Activated naive CD8-positive, alpha-beta T cell treated with anti-CD3 and anti-CD28 coated beads, Interleukin-2, amount 10 ng/mL, durations not matched to agents 7 days and 5 days (primary cell): ENCODE measurements around the gene TMTC4. TPM values are rescaled to one million over a fixed set of nuclear protein-coding genes. Genes with fewer than 3 reads are reported as not detected.
A peak's percentile ranks its signal among the peaks of the same experiment; 100 is the strongest.

Source experiments
- ATAC-seq: fragments of 150-1000 bp; cut with Tn5 transposase; one replicate; pipeline ENCODE4 v1.10.0; 2021; ENCODE audit warnings: low read depth, moderate library complexity
- POLR2A ChIA-PET: fragments of 350-600 bp; sonication (Branson Sonifier 250); formaldehyde crosslinking; loops from one replicate; lab custom pipeline; 2021; ENCODE audit warnings: antibody characterized with exemption; lab: Charles Lee
- DNase-seq: peaks from one replicate; pipeline ENCODE4 v3.0.0; 2021
- H3K27ac Mint-ChIP-seq: one replicate; pipeline ENCODE4 v1.8.0; 2022; ENCODE audit warnings: mild to moderate bottlenecking, mixed read lengths
- H3K27me3 Mint-ChIP-seq: one replicate; pipeline ENCODE4 v1.8.0; 2022; ENCODE audit warnings: mild to moderate bottlenecking, moderate library complexity, mixed read lengths
- H3K36me3 Mint-ChIP-seq: one replicate; pipeline ENCODE4 v1.8.0; 2021; ENCODE audit warnings: mild to moderate bottlenecking, mixed read lengths
- H3K4me1 Mint-ChIP-seq: one replicate; pipeline ENCODE4 v1.8.0; 2021; ENCODE audit warnings: mixed read lengths
- H3K4me3 Mint-ChIP-seq: one replicate; pipeline ENCODE4 v1.8.0; 2022; ENCODE audit warnings: mild to moderate bottlenecking, moderate library complexity, mixed read lengths
- H3K9me3 Mint-ChIP-seq: one replicate; pipeline ENCODE4 v1.8.0; 2021; ENCODE audit warnings: mixed read lengths
- total RNA-seq, 2 experiments: library from RNA; stranded (reverse); gene quantifications; one replicate each; pipeline ENCODE4 v1.2.3, GENCODE V29; 2021

TMTC4 gene
- total RNA-seq, 2 experiments from 2014 or later: 34.6 to 38.8 TPM

DNA sequence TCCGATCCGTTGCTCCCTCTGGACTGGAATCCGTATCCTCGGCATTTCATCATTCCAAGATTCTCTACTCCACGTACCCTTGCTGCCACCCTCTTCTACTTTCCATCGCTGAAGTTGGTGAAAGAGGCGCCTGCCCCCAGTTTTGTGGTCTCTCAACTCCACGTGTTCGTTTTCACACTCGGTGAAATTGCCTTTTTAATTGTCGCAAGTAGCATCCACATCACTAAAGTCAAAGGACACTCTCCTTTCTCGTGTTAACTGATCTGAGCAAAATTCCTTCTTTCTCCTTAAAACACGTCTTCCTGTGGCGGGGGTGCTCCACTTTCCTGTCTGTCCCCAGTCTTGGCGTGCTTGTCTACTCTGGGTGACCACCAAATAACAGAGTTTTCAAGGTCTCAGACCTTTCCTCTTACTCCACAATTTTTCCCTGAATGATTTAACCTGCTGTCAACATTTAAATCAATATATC, 1.1 kb upstream of the TMTC4 start:
- H3K27ac Mint-ChIP-seq: peak overlapping the region; percentile 81
- H3K36me3 Mint-ChIP-seq: no peaks in the 10 kb centered on the region
- no peaks in the 10 kb centered on the region for H3K9me3 Mint-ChIP-seq
- H3K27me3 Mint-ChIP-seq: peaks cover 3% of the 10 kb centered on the region
- peaks cover 26% of the 10 kb centered on the region for H3K4me1 Mint-ChIP-seq
- H3K4me3 Mint-ChIP-seq: peak overlapping the region; percentile 80
- DNase-seq: no peak
- ATAC-seq: no peak
- POLR2A ChIA-PET: no interaction called here

DNA sequence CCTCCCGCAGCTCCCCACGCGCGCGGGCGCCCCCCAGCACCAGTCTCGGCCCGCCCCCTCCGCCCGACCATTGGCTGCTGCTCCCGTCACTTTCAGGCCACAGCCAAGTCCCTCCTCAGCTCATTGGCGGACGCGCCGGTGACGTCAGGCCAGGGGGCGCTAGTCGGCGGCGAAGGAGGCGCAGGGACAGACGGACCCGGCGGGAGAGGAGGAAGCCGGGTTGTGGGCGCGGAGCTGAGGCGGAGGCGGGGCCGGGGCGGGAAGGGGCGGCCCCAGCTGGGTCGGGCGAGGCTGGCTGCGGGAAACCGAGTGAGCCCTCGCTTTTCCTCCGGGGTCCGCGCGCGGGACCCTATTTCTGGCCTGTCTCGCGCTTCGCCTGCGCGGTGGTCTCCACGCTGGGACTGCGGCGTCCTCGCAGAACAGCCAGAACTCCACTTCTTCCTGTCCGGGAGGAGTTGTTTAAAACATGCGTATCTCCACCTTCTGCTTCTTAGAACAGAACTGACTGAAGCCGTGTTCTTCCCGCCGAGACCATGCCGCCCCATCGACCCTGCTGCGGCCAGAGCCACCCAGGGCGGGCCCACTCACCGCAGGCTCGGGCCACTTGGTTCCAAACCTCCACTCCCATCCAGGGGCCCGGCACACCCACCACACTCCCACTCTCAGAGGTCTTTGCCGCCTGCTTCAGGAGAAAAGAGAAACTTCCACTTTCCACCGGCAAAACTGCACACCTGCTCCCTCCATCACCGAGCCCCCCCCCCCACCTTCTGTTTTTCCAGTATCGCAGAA, 471 bp upstream of the TMTC4 start:
- Mint-ChIP-seq H3K36me3 (no peaks in the 10 kb centered on the region), H3K27ac (peak overlapping the region; percentile 81), H3K27me3 (peaks cover 3% of the 10 kb centered on the region), H3K9me3 (no peaks in the 10 kb centered on the region), H3K4me1 (peaks cover 26% of the 10 kb centered on the region), H3K4me3 (peak overlapping the region; percentile 80)
- peak; percentile 93 for ATAC-seq
- POLR2A ChIA-PET: interaction anchor here (0.7 to 2.5 kb wide), 15 partner anchors 10 to 1921 kb away, joined by 3 to 15 read pairs (median 4); partner anchors contain the start of gene GGACT
- peak; percentile 100 for DNase-seq

DNA sequence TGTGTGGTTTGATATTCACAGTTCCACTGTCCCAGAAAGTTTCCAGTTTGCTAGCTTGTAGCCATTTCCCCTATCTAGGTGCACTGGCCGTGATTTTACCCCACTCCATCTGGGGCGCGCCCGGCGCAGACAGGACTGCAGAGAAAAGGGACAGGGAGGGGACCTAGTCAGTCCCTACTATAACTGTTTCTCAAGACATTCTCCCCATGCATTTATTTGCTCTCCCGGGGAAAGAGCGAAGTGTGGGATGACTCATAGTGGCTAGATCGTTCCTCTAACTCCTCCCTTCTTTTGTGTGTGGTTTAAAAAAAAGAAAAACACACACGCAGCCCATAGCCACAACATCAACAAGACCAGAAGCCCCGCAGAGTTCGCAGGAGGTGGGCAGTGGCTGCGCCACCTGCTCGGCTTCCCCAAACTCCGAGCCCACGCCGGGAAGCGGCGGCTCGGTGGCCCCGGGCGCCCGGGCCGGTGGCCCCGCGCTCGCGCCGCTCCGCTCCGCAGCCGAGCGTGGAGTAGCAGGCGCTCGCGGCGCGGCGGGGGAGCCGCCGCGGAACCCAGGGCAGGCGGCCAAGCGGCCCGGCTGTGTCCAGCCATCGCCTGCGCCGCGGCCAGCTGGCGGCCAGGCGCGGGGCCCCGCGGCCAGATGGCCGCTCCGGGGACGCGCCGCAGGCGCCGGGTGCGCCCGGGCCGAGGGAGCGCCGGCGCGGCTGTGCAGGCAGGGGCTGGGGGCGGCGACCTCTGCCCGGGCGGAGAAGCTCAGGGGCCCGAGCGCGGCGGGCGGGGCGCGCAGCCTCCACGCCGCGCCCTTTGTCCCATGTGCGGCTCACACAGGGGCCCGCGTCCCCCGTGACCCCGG, 653 bp downstream of the TMTC4 start:
- peaks cover 26% of the 10 kb centered on the region for H3K4me1 Mint-ChIP-seq
- H3K36me3 Mint-ChIP-seq: no peaks in the 10 kb centered on the region
- POLR2A ChIA-PET: interaction anchor here (0.6 to 2.5 kb wide), 13 partner anchors 11 to 1922 kb away, joined by 3 to 15 read pairs (median 5); partner anchors contain the start of gene GGACT

DNA sequence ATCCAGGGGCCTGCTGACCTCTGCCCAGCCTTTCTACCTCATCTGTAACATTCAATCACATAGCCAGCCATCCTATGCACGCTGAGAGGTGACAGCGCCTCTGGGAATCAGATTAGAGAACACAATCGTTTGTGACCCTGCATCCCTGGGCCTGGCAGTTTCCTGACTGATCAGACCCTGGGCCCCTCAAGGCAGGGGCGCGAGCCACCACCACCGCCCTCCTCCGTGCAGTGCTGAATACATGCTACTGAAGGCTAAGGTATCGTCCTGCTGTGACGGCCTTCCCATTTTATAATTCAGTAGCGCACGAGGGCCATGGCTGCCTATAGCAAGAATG, 1.3 kb downstream of the TMTC4 start:
- H3K9me3 Mint-ChIP-seq: no peaks in the 10 kb centered on the region
- POLR2A ChIA-PET: interaction anchor here (0.8 to 2.5 kb wide), 3 partner anchors 10 to 100 kb away, joined by 4 to 15 read pairs (median 5); no protein-coding TSS in a partner anchor
- DNase-seq: no peak
- ATAC-seq: no peak
- H3K36me3 Mint-ChIP-seq: peaks cover 4% of the 10 kb centered on the region
- no peak overlapping the region for H3K27ac Mint-ChIP-seq
- no peaks in the 10 kb centered on the region for H3K27me3 Mint-ChIP-seq
- peaks cover 26% of the 10 kb centered on the region for H3K4me1 Mint-ChIP-seq
- H3K4me3 Mint-ChIP-seq: peak overlapping the region; percentile 95

More for the DNA sequence above, 653 bp downstream of the TMTC4 start:
- ATAC-seq (peak; percentile 6), DNase-seq (peak; percentile 63)
- Mint-ChIP-seq H3K9me3 (no peaks in the 10 kb centered on the region), H3K27ac (peak overlapping the region; percentile 93), H3K4me3 (peak overlapping the region; percentile 95), H3K27me3 (peaks cover 3% of the 10 kb centered on the region)

DNA sequence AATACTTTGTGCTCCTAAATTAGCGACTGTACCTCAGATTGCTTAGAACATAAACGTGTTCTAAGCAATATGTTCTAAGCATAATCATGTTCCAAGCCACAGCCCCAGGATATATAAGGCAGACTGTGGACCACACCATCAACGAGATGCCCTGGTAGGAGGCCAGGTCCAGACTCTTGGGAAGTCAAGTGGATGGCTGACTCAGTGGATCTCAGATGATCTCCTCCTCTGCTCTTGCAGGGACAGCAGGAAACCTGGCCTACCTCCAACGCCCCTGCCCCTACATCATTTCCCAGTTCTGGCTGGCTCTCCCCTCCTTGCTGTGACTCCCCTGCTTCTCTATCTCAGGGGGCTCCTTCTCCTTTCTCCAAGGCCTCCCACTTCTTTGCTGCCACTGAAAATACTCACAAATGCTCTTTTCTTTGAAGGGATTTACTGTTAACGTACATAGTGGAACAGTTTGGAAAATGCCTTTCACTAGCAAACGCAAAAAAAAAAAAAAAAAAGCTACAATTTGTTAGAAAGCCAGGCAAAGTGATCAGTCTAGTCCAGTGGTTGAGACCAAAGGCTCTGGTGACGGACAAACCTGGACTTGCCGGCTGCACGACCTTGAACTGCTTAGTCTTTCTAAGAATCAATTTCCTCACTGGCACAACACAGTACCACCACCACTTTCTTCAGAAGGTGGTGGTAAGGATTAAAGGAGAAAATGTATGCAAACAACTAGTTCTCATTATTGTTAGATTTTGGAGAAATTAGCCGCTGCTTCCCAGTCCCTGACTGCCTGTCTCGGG, 3.0 kb downstream of the TMTC4 start:
- peaks cover 26% of the 10 kb centered on the region for H3K4me1 Mint-ChIP-seq
- H3K9me3 Mint-ChIP-seq: no peaks in the 10 kb centered on the region
- H3K4me3 Mint-ChIP-seq: peak overlapping the region; percentile 8
- H3K27ac Mint-ChIP-seq: no peak overlapping the region
- peaks cover 20% of the 10 kb centered on the region for H3K36me3 Mint-ChIP-seq
- ATAC-seq: no peak
- POLR2A ChIA-PET: interaction anchor here (0.5 kb wide), 1 partner anchor 39 kb away, joined by 4 read pairs; no protein-coding TSS in a partner anchor
- DNase-seq: no peak
- no peaks in the 10 kb centered on the region for H3K27me3 Mint-ChIP-seq

DNA sequence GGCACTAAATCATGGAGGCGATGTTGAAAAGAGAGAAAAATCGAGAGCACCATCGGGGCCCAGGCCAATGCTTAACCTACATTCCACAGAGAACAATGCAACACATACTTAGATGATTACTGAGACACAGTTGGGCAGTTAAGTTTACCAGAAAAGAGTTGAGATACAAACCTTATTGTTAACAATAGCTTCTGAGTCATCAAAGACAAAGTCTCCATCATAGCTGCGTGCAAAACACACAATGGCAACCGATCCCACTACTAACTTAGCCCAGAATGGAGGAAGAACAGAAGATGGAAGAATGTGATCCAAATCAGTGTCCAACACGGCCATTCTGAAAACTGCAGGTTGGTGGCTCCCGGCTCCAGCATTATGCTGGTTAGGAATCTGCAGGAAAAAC, 6.2 kb downstream of the TMTC4 start:
- no peak overlapping the region for H3K4me3 Mint-ChIP-seq
- peaks cover 19% of the 10 kb centered on the region for H3K4me1 Mint-ChIP-seq
- no peaks in the 10 kb centered on the region for H3K9me3 Mint-ChIP-seq
- H3K36me3 Mint-ChIP-seq: peaks cover 37% of the 10 kb centered on the region
- H3K27me3 Mint-ChIP-seq: no peaks in the 10 kb centered on the region
- POLR2A ChIA-PET: no interaction called here
- H3K27ac Mint-ChIP-seq: peak overlapping the region; percentile 21
- ATAC-seq (no peak), DNase-seq (no peak)

DNA sequence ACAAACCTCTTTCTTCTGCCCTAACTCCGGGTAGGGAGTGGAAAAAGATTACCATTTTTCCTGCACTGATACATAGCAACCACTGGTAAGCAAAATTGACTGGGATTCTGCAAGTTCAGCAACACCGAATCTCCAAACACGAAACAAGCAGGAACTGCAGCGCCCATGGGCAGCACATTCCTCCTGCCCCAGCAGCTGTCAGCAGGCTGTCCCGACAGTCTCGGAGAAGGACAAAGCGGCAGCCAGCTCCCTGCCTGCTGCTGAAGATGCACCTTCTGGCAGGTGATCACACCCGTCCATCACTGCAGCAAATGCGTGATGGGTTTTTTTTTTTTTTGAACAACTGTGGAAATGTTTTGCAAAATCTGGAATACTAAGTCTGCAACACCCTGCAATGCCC, 6.7 kb downstream of the TMTC4 start:
- no peaks in the 10 kb centered on the region for H3K27me3 Mint-ChIP-seq
- no peaks in the 10 kb centered on the region for H3K9me3 Mint-ChIP-seq
- ATAC-seq: no peak
- H3K4me1 Mint-ChIP-seq: peaks cover 14% of the 10 kb centered on the region
- peak overlapping the region; percentile 21 for H3K27ac Mint-ChIP-seq
- H3K36me3 Mint-ChIP-seq: peaks cover 41% of the 10 kb centered on the region
- POLR2A ChIA-PET: no interaction called here
- no peak overlapping the region for H3K4me3 Mint-ChIP-seq
- DNase-seq: no peak

DNA sequence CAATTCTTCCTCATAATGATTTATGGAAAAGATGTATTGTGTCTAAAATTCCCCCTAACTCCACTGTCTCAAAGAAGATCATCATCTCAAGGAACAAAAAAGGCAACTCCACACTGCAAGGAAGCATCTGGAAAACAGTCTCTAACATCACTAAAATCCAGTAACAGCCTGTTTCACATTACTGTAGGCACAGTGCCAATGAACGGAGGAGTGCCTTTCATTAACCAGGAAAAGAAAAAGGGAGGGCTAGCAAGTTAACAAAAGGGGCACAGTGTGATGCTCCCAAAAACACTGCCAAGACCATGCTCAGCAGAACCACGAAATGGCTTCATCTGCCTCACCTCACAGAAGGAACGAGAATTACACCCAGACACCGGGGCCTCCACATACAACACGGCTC, 8.5 kb downstream of the TMTC4 start:
- ATAC-seq: no peak
- Mint-ChIP-seq H3K4me3 (no peak overlapping the region), H3K27ac (no peak overlapping the region)

DNA sequence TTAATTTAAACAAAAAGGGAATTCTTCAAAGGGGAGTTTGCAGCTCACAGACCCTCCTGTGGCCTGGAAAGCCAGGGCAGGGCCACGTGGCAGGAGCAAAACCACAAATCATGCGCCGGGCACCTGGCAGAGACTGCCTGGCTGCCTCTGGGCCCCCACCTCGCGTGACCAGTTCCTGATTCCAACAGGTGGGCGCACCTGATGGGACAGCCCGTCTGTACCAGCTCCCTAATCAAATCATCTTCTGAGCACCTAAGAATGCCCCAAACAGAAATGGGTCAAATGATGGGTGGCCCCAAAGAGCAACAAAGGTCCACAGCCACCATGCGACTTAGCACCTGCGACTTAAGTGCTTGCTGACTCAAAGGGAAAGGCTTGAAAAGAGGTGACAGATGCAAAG, 9.2 kb downstream of the TMTC4 start:
- Mint-ChIP-seq H3K36me3 (peaks cover 58% of the 10 kb centered on the region), H3K4me1 (peaks cover 8% of the 10 kb centered on the region), H3K4me3 (no peak overlapping the region), H3K9me3 (no peaks in the 10 kb centered on the region), H3K27ac (no peak overlapping the region), H3K27me3 (no peaks in the 10 kb centered on the region)
- ATAC-seq: no peak
- no peak for DNase-seq
- POLR2A ChIA-PET: interaction anchor here (0.5 to 1.0 kb wide), 2 partner anchors 9 to 10 kb away, joined by 3 read pairs; partner anchors contain the start of gene TMTC4

More for the DNA sequence above, 8.5 kb downstream of the TMTC4 start:
- Mint-ChIP-seq H3K27me3 (no peaks in the 10 kb centered on the region), H3K9me3 (no peaks in the 10 kb centered on the region), H3K4me1 (peaks cover 6% of the 10 kb centered on the region), H3K36me3 (peaks cover 52% of the 10 kb centered on the region)
- DNase-seq: no peak
- POLR2A ChIA-PET: no interaction called here

DNA sequence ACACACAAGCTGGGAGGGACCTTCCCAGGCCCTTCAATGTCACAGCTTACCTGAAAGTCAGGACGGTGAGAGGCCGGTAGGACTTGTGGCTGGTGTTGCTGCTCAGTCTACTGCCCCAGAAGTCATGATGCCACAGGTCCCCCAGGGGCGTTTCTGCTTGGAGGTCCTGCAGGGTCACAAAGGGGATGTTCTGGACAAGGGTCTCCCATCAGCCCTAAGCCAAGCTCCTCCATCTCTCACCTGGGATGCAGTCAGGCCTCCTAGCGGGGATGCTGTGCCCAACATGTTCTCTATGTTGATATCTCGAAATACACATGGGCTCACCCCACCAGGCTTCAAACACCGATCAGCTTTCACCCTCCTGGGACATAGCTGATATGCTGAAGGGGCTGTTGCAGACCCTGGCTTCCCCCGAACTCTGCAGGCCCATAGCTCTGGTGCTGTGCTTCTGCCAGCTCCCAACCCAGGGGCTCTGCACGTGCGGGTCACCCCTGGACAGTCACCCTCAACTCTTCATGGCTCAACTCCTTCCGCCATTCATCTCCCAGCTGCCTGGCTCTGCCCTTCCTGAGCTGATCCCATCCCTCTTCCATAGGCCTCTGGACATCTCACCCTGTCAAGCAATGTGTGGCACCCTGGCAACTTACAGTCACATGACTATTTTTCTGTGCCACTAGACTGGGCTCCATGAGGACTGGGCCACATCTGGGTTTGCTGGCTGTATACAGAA, 10.3 kb downstream of the TMTC4 start:
- no peak overlapping the region for H3K4me3 Mint-ChIP-seq
- peaks cover 13% of the 10 kb centered on the region for H3K4me1 Mint-ChIP-seq
- peaks cover 64% of the 10 kb centered on the region for H3K36me3 Mint-ChIP-seq
- ATAC-seq (no peak), DNase-seq (no peak)
- POLR2A ChIA-PET: interaction anchor here (0.6 to 1.0 kb wide), 2 partner anchors 10 to 52 kb away, joined by 3 read pairs; partner anchors contain the start of gene TMTC4
- H3K27me3 Mint-ChIP-seq: no peaks in the 10 kb centered on the region
- H3K9me3 Mint-ChIP-seq: no peaks in the 10 kb centered on the region
- no peak overlapping the region for H3K27ac Mint-ChIP-seq

DNA sequence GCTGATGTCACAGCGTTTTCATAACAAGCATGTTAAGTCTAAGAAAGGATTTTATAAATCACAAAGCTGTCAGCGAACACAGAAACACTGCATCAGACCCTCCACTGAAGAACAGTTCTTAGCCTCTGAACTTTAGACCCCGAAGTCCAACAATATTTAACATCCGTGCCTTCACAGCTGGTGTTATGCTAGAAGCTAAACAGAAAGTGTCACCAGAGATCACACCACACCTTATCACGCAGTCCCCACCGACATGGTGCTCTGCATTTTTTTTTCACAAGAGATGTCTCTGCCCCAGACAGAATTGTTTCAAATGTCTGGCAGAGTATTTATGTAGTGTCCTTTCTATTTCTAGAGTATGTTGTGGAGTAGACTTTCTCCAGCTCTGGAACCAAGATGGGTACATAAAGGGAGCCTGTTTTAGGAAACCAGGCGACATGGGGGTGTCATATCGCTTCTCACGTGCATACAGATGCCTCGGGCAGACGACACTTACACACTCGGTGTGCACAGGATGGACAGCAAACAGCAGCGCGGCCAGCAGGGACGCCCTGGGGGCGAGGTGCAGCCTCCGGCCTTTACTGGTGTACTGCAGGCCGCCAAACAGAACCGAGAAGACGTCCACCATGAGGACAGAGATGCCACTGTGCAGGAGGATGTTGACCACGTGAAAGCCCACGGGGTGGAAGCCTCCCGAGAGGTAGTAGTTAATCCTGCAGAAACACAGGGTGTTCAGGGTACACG, 12.0 kb downstream of the TMTC4 start:
- Mint-ChIP-seq H3K9me3 (no peaks in the 10 kb centered on the region), H3K27me3 (no peaks in the 10 kb centered on the region), H3K36me3 (peaks cover 59% of the 10 kb centered on the region), H3K4me3 (no peak overlapping the region), H3K27ac (no peak overlapping the region), H3K4me1 (peaks cover 29% of the 10 kb centered on the region)
- no peak for DNase-seq
- POLR2A ChIA-PET: interaction anchor here (1.0 to 1.6 kb wide), 2 partner anchors 11 to 12 kb away, joined by 3 to 4 read pairs; partner anchors contain the start of gene TMTC4
- no peak for ATAC-seq
